Neural crest cell (in vitro differentiated cells): Measurements from ENCODE around the gene SLC7A1. TPM values are rescaled to one million over a fixed set of nuclear protein-coding genes. Genes with fewer than 3 reads are reported as not detected.

Source experiments
- DNase-seq: peaks from one replicate; pipeline ENCODE4 v3.0.0; 2021; ENCODE audit warnings: low read depth, mixed read lengths, low spot score
- H3K27ac Mint-ChIP-seq: one replicate; pipeline ENCODE4 v1.8.0; 2021; ENCODE audit warnings: mild to moderate bottlenecking, mixed read lengths; ENCODE audit not compliant: unreplicated experiment
- H3K27me3 Mint-ChIP-seq: 2 replicates; pipeline ENCODE4 v1.8.0; 2021; ENCODE audit warnings: low read depth, mild to moderate bottlenecking, mixed read lengths
- H3K36me3 Mint-ChIP-seq: 2 replicates; pipeline ENCODE4 v1.8.0; 2021; ENCODE audit warnings: low read depth, mild to moderate bottlenecking, mixed read lengths
- H3K4me1 Mint-ChIP-seq: 2 replicates; pipeline ENCODE4 v1.8.0; 2021; ENCODE audit warnings: mixed read lengths
- H3K4me3 Mint-ChIP-seq: one replicate; pipeline ENCODE4 v1.8.0; 2021; ENCODE audit warnings: mild to moderate bottlenecking, mixed read lengths
- H3K9me3 Mint-ChIP-seq: 2 replicates; pipeline ENCODE4 v1.8.0; 2021; ENCODE audit warnings: mixed read lengths
- CTCF ChIP-seq: fragments of 200-600 bp; sonication (generic); conservative IDR thresholded peaks from 2 replicates; pipeline ENCODE4 v1.5.0; 2021; ENCODE audit warnings: antibody characterized with exemption, mild to moderate bottlenecking
- total RNA-seq: library from RNA; stranded (reverse); gene quantifications from 2 replicates; pipeline ENCODE4 v1.2.1, GENCODE V29; 2021

SLC7A1 gene
- total RNA-seq, 1 donor from 2014 or later = 69.7 TPM

- H3K27ac Mint-ChIP-seq = no peak overlapping the region
- no peak for TF ChIP-seq CTCF
- no peak for DNase-seq
- no peaks in the 10 kb centered on the region for H3K27me3 Mint-ChIP-seq
- peaks cover 19% of the 10 kb centered on the region for H3K4me1 Mint-ChIP-seq
- H3K9me3 Mint-ChIP-seq = no peaks in the 10 kb centered on the region
- peaks cover 18% of the 10 kb centered on the region for H3K36me3 Mint-ChIP-seq
- H3K4me3 Mint-ChIP-seq = no peak overlapping the region
These were observed 63.4 kb downstream of the SLC7A1 start for GRCh38 chr13:29532116-29532515.

GRCh38 chr13:29530901-29531300 is 64.6 kb downstream of the SLC7A1 start:
- H3K36me3 Mint-ChIP-seq = peaks cover 15% of the 10 kb centered on the region
- TF ChIP-seq CTCF = no peak
- peaks cover 20% of the 10 kb centered on the region for H3K4me1 Mint-ChIP-seq
- peak overlapping the region; percentile 43 for H3K27ac Mint-ChIP-seq
- H3K4me3 Mint-ChIP-seq = no peak overlapping the region
- H3K9me3 Mint-ChIP-seq = no peaks in the 10 kb centered on the region
- H3K27me3 Mint-ChIP-seq = no peaks in the 10 kb centered on the region
- no peak for DNase-seq

- no peak for TF ChIP-seq CTCF
- H3K4me1 Mint-ChIP-seq = peaks cover 20% of the 10 kb centered on the region
- DNase-seq = no peak
- H3K4me3 Mint-ChIP-seq = no peak overlapping the region
- no peaks in the 10 kb centered on the region for H3K27me3 Mint-ChIP-seq
- peaks cover 15% of the 10 kb centered on the region for H3K36me3 Mint-ChIP-seq
- no peak overlapping the region for H3K27ac Mint-ChIP-seq
- no peaks in the 10 kb centered on the region for H3K9me3 Mint-ChIP-seq
These were observed 65.7 kb downstream of the SLC7A1 start for GRCh38 chr13:29529754-29530153.

GRCh38 chr13:29527916-29528315 is 67.6 kb downstream of the SLC7A1 start:
- H3K27ac Mint-ChIP-seq = peak overlapping the region; percentile 83
- no peak for DNase-seq
- no peaks in the 10 kb centered on the region for H3K9me3 Mint-ChIP-seq
- peaks cover 20% of the 10 kb centered on the region for H3K4me1 Mint-ChIP-seq
- peaks cover 17% of the 10 kb centered on the region for H3K36me3 Mint-ChIP-seq
- H3K27me3 Mint-ChIP-seq = no peaks in the 10 kb centered on the region
- TF ChIP-seq CTCF = no peak
- no peak overlapping the region for H3K4me3 Mint-ChIP-seq

- no peaks in the 10 kb centered on the region for H3K27me3 Mint-ChIP-seq
- H3K4me1 Mint-ChIP-seq = peaks cover 17% of the 10 kb centered on the region
- peak overlapping the region; percentile 83 for H3K27ac Mint-ChIP-seq
- peak; percentile 14 for DNase-seq
- no peak overlapping the region for H3K4me3 Mint-ChIP-seq
- H3K9me3 Mint-ChIP-seq = no peaks in the 10 kb centered on the region
- peaks cover 17% of the 10 kb centered on the region for H3K36me3 Mint-ChIP-seq
- TF ChIP-seq CTCF = no peak
These were observed 68.0 kb downstream of the SLC7A1 start for GRCh38 chr13:29527511-29527910.

- Mint-ChIP-seq H3K27ac (no peak overlapping the region), H3K9me3 (no peaks in the 10 kb centered on the region)
These were observed 68.7 kb downstream of the SLC7A1 start for GRCh38 chr13:29526741-29527140.

More at GRCh38 chr13:29526741-29527140, 68.7 kb downstream of the SLC7A1 start:
- peaks cover 21% of the 10 kb centered on the region for H3K4me1 Mint-ChIP-seq
- H3K27me3 Mint-ChIP-seq = no peaks in the 10 kb centered on the region
- no peak overlapping the region for H3K4me3 Mint-ChIP-seq
- no peak for TF ChIP-seq CTCF
- peaks cover 25% of the 10 kb centered on the region for H3K36me3 Mint-ChIP-seq
- no peak for DNase-seq
